ENCODE results near the gene SULT1C3.
"Not testable (repeated sequence)": the region's sequence is repeated elsewhere in the genome, so short reads cannot be mapped to it uniquely, and the experiment has no call there.

The SULT1C3 gene

GRCh38 chr2:108266218-108266617 is 26.4 kb downstream of the SULT1C3 start:
- no peak overlapping the region for H3K4me3 Mint-ChIP-seq
- H3K36me3 Mint-ChIP-seq (ENCODE audit: low read depth) = no peaks in the 10 kb centered on the region
- H3K9me3 Mint-ChIP-seq = no peaks in the 10 kb centered on the region
- no peaks in the 10 kb centered on the region for H3K27me3 Mint-ChIP-seq
- H3K27ac Mint-ChIP-seq = no peak overlapping the region
- intact Hi-C loops (cut with micrococcal nuclease) = no loop called here
- peaks cover 9% of the 10 kb centered on the region for H3K4me1 Mint-ChIP-seq (ENCODE audit: low read depth)

- H3K4me1 Mint-ChIP-seq (ENCODE audit: low read depth) = peaks cover 9% of the 10 kb centered on the region
- no peaks in the 10 kb centered on the region for H3K9me3 Mint-ChIP-seq
- intact Hi-C loops (cut with micrococcal nuclease) = no loop called here
- no peaks in the 10 kb centered on the region for H3K27me3 Mint-ChIP-seq
- H3K36me3 Mint-ChIP-seq (ENCODE audit: low read depth) = no peaks in the 10 kb centered on the region
- no peak overlapping the region for H3K27ac Mint-ChIP-seq
- no peak overlapping the region for H3K4me3 Mint-ChIP-seq
These were observed 27.3 kb downstream of the SULT1C3 start for GRCh38 chr2:108267101-108267500.

- Mint-ChIP-seq H3K9me3 (no peaks in the 10 kb centered on the region), H3K27ac (no peak overlapping the region), H3K27me3 (no peaks in the 10 kb centered on the region), H3K4me1 (ENCODE audit: low read depth) (peaks cover 9% of the 10 kb centered on the region), H3K4me3 (no peak overlapping the region), H3K36me3 (ENCODE audit: low read depth) (no peaks in the 10 kb centered on the region)
- intact Hi-C loops (cut with micrococcal nuclease) = no loop called here
These were observed 28.2 kb downstream of the SULT1C3 start for GRCh38 chr2:108268001-108268400.

GRCh38 chr2:108270346-108270745 is 30.6 kb downstream of the SULT1C3 start:
- H3K9me3 Mint-ChIP-seq = no peaks in the 10 kb centered on the region
- H3K27ac Mint-ChIP-seq = no peak overlapping the region
- H3K4me1 Mint-ChIP-seq (ENCODE audit: low read depth) = peaks cover 9% of the 10 kb centered on the region
- intact Hi-C loops (cut with micrococcal nuclease) = no loop called here
- H3K27me3 Mint-ChIP-seq = no peaks in the 10 kb centered on the region
- H3K36me3 Mint-ChIP-seq (ENCODE audit: low read depth) = no peaks in the 10 kb centered on the region
- H3K4me3 Mint-ChIP-seq = no peak overlapping the region

GRCh38 chr2:108270768-108271506 is 31.2 kb downstream of the SULT1C3 start:
- no peak overlapping the region for H3K27ac Mint-ChIP-seq
- no peak overlapping the region for H3K4me3 Mint-ChIP-seq
- no peaks in the 10 kb centered on the region for H3K27me3 Mint-ChIP-seq
- no peaks in the 10 kb centered on the region for H3K9me3 Mint-ChIP-seq
- H3K4me1 Mint-ChIP-seq (ENCODE audit: low read depth) = peaks cover 9% of the 10 kb centered on the region
- no peaks in the 10 kb centered on the region for H3K36me3 Mint-ChIP-seq (ENCODE audit: low read depth)
- intact Hi-C loops (cut with micrococcal nuclease) = no loop called here

GRCh38 chr2:108271691-108272253 is 32.0 kb downstream of the SULT1C3 start:
- H3K36me3 Mint-ChIP-seq (ENCODE audit: low read depth) = no peaks in the 10 kb centered on the region
- no peaks in the 10 kb centered on the region for H3K27me3 Mint-ChIP-seq
- intact Hi-C loops (cut with micrococcal nuclease) = no loop called here
- H3K4me3 Mint-ChIP-seq = no peak overlapping the region
- H3K4me1 Mint-ChIP-seq (ENCODE audit: low read depth) = peaks cover 8% of the 10 kb centered on the region
- H3K9me3 Mint-ChIP-seq = no peaks in the 10 kb centered on the region
- H3K27ac Mint-ChIP-seq = no peak overlapping the region

- intact Hi-C loops (cut with micrococcal nuclease) = no loop called here
- no peaks in the 10 kb centered on the region for H3K27me3 Mint-ChIP-seq
- H3K9me3 Mint-ChIP-seq = no peaks in the 10 kb centered on the region
- H3K4me3 Mint-ChIP-seq = no peak overlapping the region
- no peaks in the 10 kb centered on the region for H3K4me1 Mint-ChIP-seq (ENCODE audit: low read depth)
- H3K27ac Mint-ChIP-seq = no peak overlapping the region
- no peaks in the 10 kb centered on the region for H3K36me3 Mint-ChIP-seq (ENCODE audit: low read depth)
These were observed 38.9 kb downstream of the SULT1C3 start for GRCh38 chr2:108278631-108279030.

- Mint-ChIP-seq H3K36me3 (ENCODE audit: low read depth) (no peaks in the 10 kb centered on the region), H3K27ac (no peak overlapping the region), H3K9me3 (no peaks in the 10 kb centered on the region), H3K4me1 (ENCODE audit: low read depth) (no peaks in the 10 kb centered on the region), H3K27me3 (no peaks in the 10 kb centered on the region), H3K4me3 (no peak overlapping the region)
- intact Hi-C loops (cut with micrococcal nuclease) = no loop called here
These were observed 39.7 kb downstream of the SULT1C3 start for GRCh38 chr2:108279468-108279867.

GRCh38 chr2:108280466-108280865 is 40.7 kb downstream of the SULT1C3 start:
- Mint-ChIP-seq H3K36me3 (ENCODE audit: low read depth) (no peaks in the 10 kb centered on the region), H3K27ac (no peak overlapping the region), H3K4me3 (no peak overlapping the region), H3K9me3 (no peaks in the 10 kb centered on the region), H3K4me1 (ENCODE audit: low read depth) (no peaks in the 10 kb centered on the region), H3K27me3 (no peaks in the 10 kb centered on the region)
- intact Hi-C loops (cut with micrococcal nuclease) = no loop called here

- H3K4me3 Mint-ChIP-seq; H3K27ac Mint-ChIP-seq; H3K36me3 Mint-ChIP-seq (ENCODE audit: low read depth); H3K4me1 Mint-ChIP-seq (ENCODE audit: low read depth); intact Hi-C loops (cut with micrococcal nuclease); H3K9me3 Mint-ChIP-seq; H3K27me3 Mint-ChIP-seq: not testable (repeated sequence)
These were observed 44.8 kb downstream of the SULT1C3 start for GRCh38 chr2:108284566-108284965.

- H3K27ac Mint-ChIP-seq = no peak overlapping the region
- no peaks in the 10 kb centered on the region for H3K9me3 Mint-ChIP-seq
- intact Hi-C loops (cut with micrococcal nuclease) = no loop called here
- no peaks in the 10 kb centered on the region for H3K36me3 Mint-ChIP-seq (ENCODE audit: low read depth)
- no peak overlapping the region for H3K4me3 Mint-ChIP-seq
- no peaks in the 10 kb centered on the region for H3K27me3 Mint-ChIP-seq
- no peaks in the 10 kb centered on the region for H3K4me1 Mint-ChIP-seq (ENCODE audit: low read depth)
These were observed 45.8 kb downstream of the SULT1C3 start for GRCh38 chr2:108285616-108286015.

- no peaks in the 10 kb centered on the region for H3K36me3 Mint-ChIP-seq (ENCODE audit: low read depth)
- H3K4me3 Mint-ChIP-seq = no peak overlapping the region
- H3K9me3 Mint-ChIP-seq = no peaks in the 10 kb centered on the region
- intact Hi-C loops (cut with micrococcal nuclease) = no loop called here
- H3K27ac Mint-ChIP-seq = no peak overlapping the region
- H3K27me3 Mint-ChIP-seq = no peaks in the 10 kb centered on the region
- H3K4me1 Mint-ChIP-seq (ENCODE audit: low read depth) = no peaks in the 10 kb centered on the region
These were observed 47.4 kb downstream of the SULT1C3 start for GRCh38 chr2:108287169-108287568.

GRCh38 chr2:108288534-108289106 is 48.9 kb downstream of the SULT1C3 start, which contains the start of gene SULT1C2:
Gene SULT1C2 (plus strand): TSS chr2:108288895. CDS start chr2:108293668, 4,773 bp downstream.
- no peaks in the 10 kb centered on the region for H3K27me3 Mint-ChIP-seq
- no peak within 1 kb of the TSS for H3K4me3 Mint-ChIP-seq
- no peaks in the 10 kb centered on the region for H3K4me1 Mint-ChIP-seq (ENCODE audit: low read depth)
- H3K36me3 Mint-ChIP-seq (ENCODE audit: low read depth) = no peaks in the 10 kb centered on the region
- no peak within 1 kb of the TSS for H3K27ac Mint-ChIP-seq
- intact Hi-C loops (cut with micrococcal nuclease) = no loop called here
- H3K9me3 Mint-ChIP-seq = no peaks in the 10 kb centered on the region

- intact Hi-C loops (cut with micrococcal nuclease) = no loop called here
- Mint-ChIP-seq H3K4me1 (ENCODE audit: low read depth) (no peaks in the 10 kb centered on the region), H3K27me3 (no peaks in the 10 kb centered on the region), H3K27ac (no peak overlapping the region), H3K36me3 (ENCODE audit: low read depth) (no peaks in the 10 kb centered on the region), H3K9me3 (no peaks in the 10 kb centered on the region), H3K4me3 (no peak overlapping the region)
These were observed 54.1 kb downstream of the SULT1C3 start for GRCh38 chr2:108293850-108294249.

Measured in dendritic cell treated with granulocyte-macrophage colony-stimulating factor and Interleukin-4, amounts not matched to agents 40 ng/mL and 50 ng/mL, for 4 days (primary cell).